T-helper 1 cell treated with Interleukin-12 subunit alpha and Interleukin-12 subunit beta and Interleukin-4 antibody, amounts not matched to agents 30 ng/mL and 1 ng/mL, for 36 hours (primary cell): Measurements from ENCODE around the gene SPATA4. TPM values are rescaled to one million over a fixed set of nuclear protein-coding genes. Genes with fewer than 3 reads are reported as not detected.
"Not testable (repeated sequence)": the region's sequence is repeated elsewhere in the genome, so short reads cannot be mapped to it uniquely, and the experiment has no call there.

ENCODE experiments used
- intact Hi-C: fragments of 100-400 bp; cut with micrococcal nuclease; formaldehyde crosslinking; loops from one replicate; pipeline ENCODE4 v1.15.1; 2024
- total RNA-seq: library from RNA; stranded (reverse); gene quantifications from 2 replicates; pipeline ENCODE4 v1.2.3, GENCODE V29; 2022

Gene SPATA4
- not detected in 2 replicates for total RNA-seq

GRCh38 chr4:176195184-176195978, at the start of gene SPATA4:
Gene SPATA4, minus strand, starts transcription at chr4:176195585. Its CDS starts 23 bp downstream, at chr4:176195562.
- intact Hi-C loops, result loop anchor here (1.0 to 10.0 kb wide), 8 partner anchors 124 to 1912 kb away; partner anchors contain the start of genes AGA, CEP44, FBXO8 and HPGD

- intact Hi-C loops, result no loop called here
Measured at GRCh38 chr4:176242764-176243347, 47.5 kb upstream of the SPATA4 start.

GRCh38 chr4:176241703-176242102, 46.3 kb upstream of the SPATA4 start:
- intact Hi-C loops, result no loop called here

GRCh38 chr4:176238826-176239225, 43.4 kb upstream of the SPATA4 start:
- intact Hi-C loops, result no loop called here

GRCh38 chr4:176238157-176238610, 42.8 kb upstream of the SPATA4 start:
- intact Hi-C loops, result no loop called here

- intact Hi-C loops, result no loop called here
Measured at GRCh38 chr4:176236946-176237345, 41.6 kb upstream of the SPATA4 start.

- intact Hi-C loops, result no loop called here
Measured at GRCh38 chr4:176230836-176231235, 35.5 kb upstream of the SPATA4 start.

GRCh38 chr4:176229645-176230044, 34.3 kb upstream of the SPATA4 start:
- intact Hi-C loops, result no loop called here

GRCh38 chr4:176226736-176227135, 31.4 kb upstream of the SPATA4 start:
- intact Hi-C loops, result no loop called here

- intact Hi-C loops, result no loop called here
Measured at GRCh38 chr4:176223561-176223960, 28.2 kb upstream of the SPATA4 start.

- intact Hi-C loops, result no loop called here
Measured at GRCh38 chr4:176222149-176222548, 26.8 kb upstream of the SPATA4 start.

- intact Hi-C loops, result no loop called here
Measured at GRCh38 chr4:176217510-176217909, 22.1 kb upstream of the SPATA4 start.

GRCh38 chr4:176212351-176212750, 17.0 kb upstream of the SPATA4 start:
- intact Hi-C loops, result not testable (repeated sequence)

- intact Hi-C loops, result no loop called here
Measured at GRCh38 chr4:176210579-176211296, 15.4 kb upstream of the SPATA4 start.

GRCh38 chr4:176210101-176210500, 14.7 kb upstream of the SPATA4 start:
- intact Hi-C loops, result no loop called here

GRCh38 chr4:176209535-176209934, 14.2 kb upstream of the SPATA4 start:
- intact Hi-C loops, result no loop called here

- intact Hi-C loops, result no loop called here
Measured at GRCh38 chr4:176207839-176208238, 12.5 kb upstream of the SPATA4 start.

- intact Hi-C loops, result no loop called here
Measured at GRCh38 chr4:176205299-176205698, 9.9 kb upstream of the SPATA4 start.

GRCh38 chr4:176198316-176198903, 3.0 kb upstream of the SPATA4 start:
- intact Hi-C loops, result loop anchor here (5.0 to 10.0 kb wide), 2 partner anchors 1109 to 1674 kb away; partner anchors contain the start of genes HPGD and NEIL3

GRCh38 chr4:176193938-176194337, 1.4 kb downstream of the SPATA4 start:
- intact Hi-C loops, result loop anchor here (2.0 to 10.0 kb wide), 2 partner anchors 1249 to 1669 kb away; partner anchors contain the start of genes AGA and HPGD

GRCh38 chr4:176193126-176193525, 2.3 kb downstream of the SPATA4 start:
- intact Hi-C loops, result loop anchor here (10.0 kb wide), 1 partner anchor 1668 kb away; the partner anchor contains the start of gene HPGD
